Gastroesophageal sphincter (tissue), 3 donors: ENCODE data around the gene ZBTB47.

ENCODE experiments used
- POLR2AphosphoS5 ChIP-seq: sonication (generic); formaldehyde crosslinking; IDR thresholded peaks from one replicate; pipeline ENCODE4 v1.6.1; 2017; ENCODE audit warnings: antibody characterized with exemption
- TF ChIP-seq, protein P1 (sequence below), 4 experiments: fragments of 200-600 bp in 2 of 4; fragments of 450-650 bp in 2 of 4; sonication (generic) in 1 of 4; IDR thresholded peaks; one replicate each; pipeline ENCODE4 v1.5.1; 2017 to 2019; ENCODE audit warnings: antibody characterized with exemption in 4 of 4, mild to moderate bottlenecking in 2 of 4, moderate library complexity in 2 of 4

DNA sequence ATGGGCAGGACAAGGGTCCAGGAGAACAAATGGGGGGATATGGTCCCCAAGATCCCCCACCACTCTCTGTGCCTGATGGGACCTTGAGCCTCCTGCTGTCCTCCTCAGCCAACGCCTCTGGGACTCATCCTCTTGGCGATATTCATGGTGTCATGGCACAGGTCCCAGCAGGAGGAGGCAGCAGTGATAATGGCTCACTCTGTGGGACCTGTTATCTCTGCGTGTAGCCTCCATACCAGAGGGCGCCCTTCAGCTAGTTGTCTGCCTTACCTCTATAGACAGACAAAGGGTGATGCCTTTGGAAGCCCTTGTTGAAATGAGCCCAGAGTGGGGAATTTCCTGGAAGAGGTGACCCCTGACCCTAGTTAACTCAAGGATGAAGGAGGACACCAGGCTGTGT, 7.4 kb downstream of the ZBTB47 start:
- TF ChIP-seq, protein P1, sequence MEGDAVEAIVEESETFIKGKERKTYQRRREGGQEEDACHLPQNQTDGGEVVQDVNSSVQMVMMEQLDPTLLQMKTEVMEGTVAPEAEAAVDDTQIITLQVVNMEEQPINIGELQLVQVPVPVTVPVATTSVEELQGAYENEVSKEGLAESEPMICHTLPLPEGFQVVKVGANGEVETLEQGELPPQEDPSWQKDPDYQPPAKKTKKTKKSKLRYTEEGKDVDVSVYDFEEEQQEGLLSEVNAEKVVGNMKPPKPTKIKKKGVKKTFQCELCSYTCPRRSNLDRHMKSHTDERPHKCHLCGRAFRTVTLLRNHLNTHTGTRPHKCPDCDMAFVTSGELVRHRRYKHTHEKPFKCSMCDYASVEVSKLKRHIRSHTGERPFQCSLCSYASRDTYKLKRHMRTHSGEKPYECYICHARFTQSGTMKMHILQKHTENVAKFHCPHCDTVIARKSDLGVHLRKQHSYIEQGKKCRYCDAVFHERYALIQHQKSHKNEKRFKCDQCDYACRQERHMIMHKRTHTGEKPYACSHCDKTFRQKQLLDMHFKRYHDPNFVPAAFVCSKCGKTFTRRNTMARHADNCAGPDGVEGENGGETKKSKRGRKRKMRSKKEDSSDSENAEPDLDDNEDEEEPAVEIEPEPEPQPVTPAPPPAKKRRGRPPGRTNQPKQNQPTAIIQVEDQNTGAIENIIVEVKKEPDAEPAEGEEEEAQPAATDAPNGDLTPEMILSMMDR (IDR thresholded peaks at IDR 0.05), result no peak
- TF ChIP-seq POLR2AphosphoS5, result no peak
